HG03520 (cell line): ENCODE measurements around the gene FSTL1.

Experiments used
- ATAC-seq: cut with Tn5 transposase; IDR thresholded peaks from one replicate; pipeline ENCODE4 v1.9.1; 2021; ENCODE audit warnings: mild to moderate bottlenecking, moderate library complexity; ENCODE audit not compliant: unreplicated experiment

FSTL1 gene

GRCh38 chr3:120450600-120451271 is at the start of gene FSTL1:
TSS of gene FSTL1 (minus strand) at chr3:120450992. CDS start at chr3:120450746, 246 bp downstream.
- ATAC-seq: no peak

GRCh38 chr3:120498556-120499346 is 48.0 kb upstream of the FSTL1 start:
- ATAC-seq: no peak

- ATAC-seq: no peak
Measured at GRCh38 chr3:120497818-120498217, 47.0 kb upstream of the FSTL1 start.

GRCh38 chr3:120497336-120497735 is 46.5 kb upstream of the FSTL1 start:
- no peak for ATAC-seq

GRCh38 chr3:120496278-120497002 is 45.6 kb upstream of the FSTL1 start:
- no peak for ATAC-seq

GRCh38 chr3:120495809-120496208 is 45.0 kb upstream of the FSTL1 start:
- no peak for ATAC-seq

GRCh38 chr3:120492103-120492502 is 41.3 kb upstream of the FSTL1 start:
- no peak for ATAC-seq

- ATAC-seq: no peak
Measured at GRCh38 chr3:120489421-120489820, 38.6 kb upstream of the FSTL1 start.

GRCh38 chr3:120488296-120488695 is 37.5 kb upstream of the FSTL1 start:
- ATAC-seq: no peak

GRCh38 chr3:120487191-120487650 is 36.4 kb upstream of the FSTL1 start:
- ATAC-seq: no peak

GRCh38 chr3:120481081-120481480 is 30.3 kb upstream of the FSTL1 start:
- ATAC-seq: no peak

- ATAC-seq: no peak
Measured at GRCh38 chr3:120477781-120478180, 27.0 kb upstream of the FSTL1 start.

- no peak for ATAC-seq
Measured at GRCh38 chr3:120475722-120476377, 25.1 kb upstream of the FSTL1 start.

- ATAC-seq: no peak
Measured at GRCh38 chr3:120473896-120474675, 23.3 kb upstream of the FSTL1 start.

GRCh38 chr3:120473389-120473788 is 22.6 kb upstream of the FSTL1 start:
- no peak for ATAC-seq

- ATAC-seq: no peak
Measured at GRCh38 chr3:120472121-120472844, 21.5 kb upstream of the FSTL1 start.

- ATAC-seq: no peak
Measured at GRCh38 chr3:120471643-120472042, 20.9 kb upstream of the FSTL1 start.

GRCh38 chr3:120470870-120471269 is 20.1 kb upstream of the FSTL1 start:
- no peak for ATAC-seq

GRCh38 chr3:120469882-120470301 is 19.1 kb upstream of the FSTL1 start:
- ATAC-seq: no peak

GRCh38 chr3:120469440-120469839 is 18.6 kb upstream of the FSTL1 start:
- no peak for ATAC-seq
